PC-3 (cell line): ENCODE results near the gene RIPPLY3.

Experiments used
- CTCF ChIP-seq: fragments of 300-600 bp; sonication (generic); conservative IDR thresholded peaks from 2 replicates; pipeline ENCODE4 v1.5.1; 2017; ENCODE audit warnings: antibody characterized with exemption, low read depth, mild to moderate bottlenecking, low read length
- EZH2 ChIP-seq: fragments of 300-600 bp; sonication (generic); IDR thresholded peaks from one replicate; pipeline ENCODE4 v1.6.1; 2017; ENCODE audit warnings: antibody characterized with exemption, mild to moderate bottlenecking, low read length; ENCODE audit not compliant: unreplicated experiment
- EZH2phosphoT487 ChIP-seq: fragments of 300-600 bp; sonication (generic); IDR thresholded peaks from 2 replicates; pipeline ENCODE4 v1.6.1; 2018; ENCODE audit warnings: mild to moderate bottlenecking, antibody characterized with exemption, low read length, borderline replicate concordance

- TF ChIP-seq CTCF: no peak
- no peak for TF ChIP-seq EZH2phosphoT487
- no peak for TF ChIP-seq EZH2
These were observed 37.5 kb upstream of the RIPPLY3 start for GRCh38 chr21:36968976-36969375.
